T-cell (primary cell): ENCODE results near the gene WWC2. TPM values are rescaled to one million over a fixed set of nuclear protein-coding genes. Genes with fewer than 3 reads are reported as not detected.

ENCODE experiments used
- ATAC-seq, 4 experiments: fragments of 200-7000 bp in 3 of 4; fragments of 150-1000 bp in 1 of 4; cut with Tn5 transposase; replicated peaks in 1 of 4; 1 replicate in 3 of 4; 2 replicates in 1 of 4; pipeline ENCODE4 v1.10.0; 2021; ENCODE audit warnings: moderate library complexity in 3 of 4, mild to moderate bottlenecking in 2 of 4, moderate number of reproducible peaks in 1 of 4
- CTCF ChIA-PET, 2 donors: fragments of 300-600 bp; sonication (Branson Sonifier 250); formaldehyde crosslinking; loops; one replicate each; lab custom pipeline; 2022; ENCODE audit warnings: antibody characterized with exemption in 2 of 2; lab: Charles Lee
- POLR2A ChIA-PET, 2 donors: fragments of 300-600 bp; sonication (Branson Sonifier 250); formaldehyde crosslinking; loops; one replicate each; lab custom pipeline; 2022; ENCODE audit warnings: antibody characterized with exemption in 2 of 2; lab: Charles Lee
- DNase-seq, 35 experiments: peaks; one replicate each; pipeline versions ENCODE4 v3.0.0 to v3.0.0-alpha.2; 2013 to 2023
- H3K27ac ChIP-seq: one replicate; pipeline ENCODE4 v1.5.1; 2013; ENCODE audit warnings: low read length
- H3K27me3 ChIP-seq, 2 experiments: replicated peaks in 1 of 2; 1 replicate in 1 of 2; 2 replicates in 1 of 2; pipeline versions ENCODE4 v1.6.1 to v1.7.0; 2013; ENCODE audit warnings: low read length in 1 of 2, mixed read lengths in 1 of 2; ENCODE audit not compliant: control insufficient read depth in 2 of 2, insufficient read depth in 2 of 2; ENCODE audit errors: extremely low read depth in 1 of 2
- H3K36me3 ChIP-seq, 2 donors: 1 replicate in 1 of 2; 2 replicates in 1 of 2; pipeline versions ENCODE4 v1.6.1 to v1.7.0; 2013; ENCODE audit warnings: low read length in 1 of 2; ENCODE audit not compliant: control insufficient read depth in 2 of 2, insufficient read depth in 1 of 2; ENCODE audit errors: extremely low read depth in 1 of 2
- H3K4me1 ChIP-seq, 2 experiments: 1 replicate in 1 of 2; 2 replicates in 1 of 2; pipeline versions ENCODE4 v1.6.1 to v1.7.0; 2013; ENCODE audit warnings: low read length in 2 of 2, mixed read lengths in 1 of 2; ENCODE audit not compliant: insufficient read depth in 2 of 2, control insufficient read depth in 1 of 2; ENCODE audit errors: extremely low read depth in 1 of 2
- H3K4me3 ChIP-seq, 2 donors: 1 replicate in 1 of 2; 2 replicates in 1 of 2; pipeline versions ENCODE4 v1.5.1 to v1.7.0; 2013; ENCODE audit warnings: mild to moderate bottlenecking in 2 of 2, low read length in 1 of 2, moderate library complexity in 1 of 2; ENCODE audit not compliant: control insufficient read depth in 1 of 2; ENCODE audit errors: extremely low read depth in 1 of 2
- H3K9me3 ChIP-seq: 2 replicates; pipeline ENCODE4 v1.7.0; 2013
- H3K27ac Mint-ChIP-seq, 2 donors: one replicate each; pipeline ENCODE4 v1.8.0; 2020 to 2021; ENCODE audit warnings: mild to moderate bottlenecking in 2 of 2, mixed read lengths in 2 of 2
- H3K27me3 Mint-ChIP-seq, 2 donors: one replicate each; pipeline ENCODE4 v1.8.0; 2021 to 2022; ENCODE audit warnings: mixed read lengths in 2 of 2
- H3K36me3 Mint-ChIP-seq: one replicate; pipeline ENCODE4 v1.8.0; 2021; ENCODE audit warnings: mixed read lengths
- H3K4me1 Mint-ChIP-seq, 3 donors: one replicate each; pipeline ENCODE4 v1.8.0; 2020 to 2022; ENCODE audit warnings: mixed read lengths in 3 of 3, mild to moderate bottlenecking in 1 of 3
- H3K4me3 Mint-ChIP-seq, 3 donors: one replicate each; pipeline ENCODE4 v1.8.0; 2020 to 2022; ENCODE audit warnings: mild to moderate bottlenecking in 3 of 3, mixed read lengths in 3 of 3, moderate library complexity in 3 of 3
- H3K9me3 Mint-ChIP-seq, 3 donors: one replicate each; pipeline ENCODE4 v1.8.0; 2020 to 2022; ENCODE audit warnings: mixed read lengths in 3 of 3
- WGBS: methylation state at CpG from one replicate; pipeline ENCODE4 v1.1.5; 2013; ENCODE audit warnings: missing lambda C conversion rate; ENCODE audit not compliant: insufficient coverage; 5-methylcytosine and 5-hydroxymethylcytosine counted together
- total RNA-seq, 35 experiments: library from RNA in 6 of 35; stranded (reverse) in 6 of 35; fragments of 120-200 nt in 1 of 35; gene quantifications; one replicate each; pipeline versions ENCODE4 v1.2.1 to v1.2.4 and lab custom pipeline; 2013 to 2026

WWC2 gene
- total RNA-seq, 5 donors from 2014 or later (not counting 1 experiment from before 2014, with no cell fraction given), result 5.0 to 9.1 (median 7.3) TPM

DNA sequence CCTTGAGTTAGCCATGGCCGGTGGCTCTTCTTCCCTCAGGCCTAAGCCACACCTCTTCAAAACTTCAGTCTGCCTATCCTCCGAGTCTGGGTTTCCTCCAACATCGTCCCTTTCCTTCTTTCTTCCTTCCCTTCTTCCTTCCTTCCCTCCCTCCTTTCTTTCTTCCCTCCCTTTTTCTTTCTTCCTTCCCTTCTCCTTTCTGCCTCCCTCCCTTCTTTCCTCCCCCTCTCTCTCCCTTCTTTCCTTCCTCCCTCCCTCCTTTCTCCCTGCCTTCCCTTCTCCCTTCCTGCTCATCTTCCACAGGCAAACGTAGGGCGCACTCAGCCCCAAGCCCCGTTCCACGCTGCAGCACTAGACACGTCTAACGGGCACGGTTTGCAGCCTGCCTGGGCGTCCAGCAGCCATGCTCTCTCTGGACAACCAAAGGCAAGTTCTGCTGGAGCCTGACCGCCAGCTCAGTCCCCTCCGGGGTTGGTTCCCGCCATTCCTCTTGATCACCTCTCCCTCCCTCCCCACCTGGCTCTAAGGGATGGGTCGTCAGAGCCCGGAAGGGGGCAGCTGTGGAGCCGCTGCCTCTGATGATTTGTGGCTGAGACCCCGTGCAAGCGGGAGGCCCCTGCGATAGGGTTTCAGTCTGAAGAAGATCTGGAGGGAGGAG is 257.2 kb downstream of the WWC2 start:
- Mint-ChIP-seq H3K4me1 (no peaks in the 10 kb centered on the region), H3K4me3 (no peak overlapping the region), H3K27ac (no peak overlapping the region), H3K36me3 (no peaks in the 10 kb centered on the region), H3K9me3 (no peaks in the 10 kb centered on the region), H3K27me3 (peaks cover 7 to 9% of the 10 kb centered on the region in 2 donors)
- Histone ChIP-seq H3K27me3 (peaks cover 0 to 9% of the 10 kb centered on the region in 2 experiments), H3K4me3 (no peak overlapping the region), H3K36me3 (no peaks in the 10 kb centered on the region), H3K27ac (no peak overlapping the region), H3K4me1 (no peaks in the 10 kb centered on the region), H3K9me3 (no peaks in the 10 kb centered on the region)
- ChIA-PET POLR2A (no interaction called here), CTCF (no interaction called here)
- ATAC-seq, result no peak
- 91% methylated on average over 14 of the region's 20 CpGs for WGBS
- DNase-seq, result no peak

DNA sequence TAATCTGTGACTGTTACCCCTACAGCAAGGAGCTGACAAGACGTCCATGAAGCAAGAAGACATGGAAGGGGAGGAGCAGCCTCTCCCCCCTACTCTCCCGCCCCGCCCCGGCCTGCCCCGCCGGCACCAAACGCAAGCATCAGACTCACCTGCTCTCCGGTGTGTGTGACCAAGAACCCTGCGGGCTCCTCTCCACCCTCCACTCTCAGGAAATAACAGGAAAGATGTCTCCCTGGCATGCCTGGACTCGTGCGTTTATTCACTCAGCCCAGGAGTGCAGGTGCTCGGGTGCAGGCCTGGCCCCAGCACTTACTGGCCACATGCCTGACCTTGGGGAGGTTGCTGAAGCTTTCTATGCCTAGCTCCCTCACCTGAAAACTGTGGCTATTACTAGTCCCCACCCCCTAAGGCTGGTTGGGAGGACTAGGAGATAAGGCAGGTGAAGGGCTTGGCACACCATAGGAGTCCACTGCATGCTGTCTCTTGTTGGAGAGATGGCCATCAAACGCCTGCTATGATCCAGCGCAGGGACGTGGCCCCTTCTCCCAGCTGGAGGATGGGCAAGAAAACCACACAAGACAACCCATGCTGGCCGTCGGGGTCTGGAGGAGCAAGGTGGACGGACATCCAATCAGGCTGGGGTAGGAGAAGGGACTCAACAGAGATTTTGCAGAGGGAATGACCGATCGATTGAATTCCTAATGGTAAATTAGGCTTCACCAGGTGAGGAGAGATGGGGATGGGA is 258.0 kb downstream of the WWC2 start:
- H3K27me3 Mint-ChIP-seq, result peaks cover 3 to 6% of the 10 kb centered on the region in 2 donors
- H3K4me1 ChIP-seq, result no peaks in the 10 kb centered on the region
- ChIA-PET CTCF (no interaction called here), POLR2A (no interaction called here)
- no peaks in the 10 kb centered on the region for H3K9me3 ChIP-seq
- no peak overlapping the region for H3K4me3 Mint-ChIP-seq
- H3K27me3 ChIP-seq, result peaks cover 0 to 9% of the 10 kb centered on the region in 2 experiments
- no peak overlapping the region for H3K27ac Mint-ChIP-seq
- H3K27ac ChIP-seq, result no peak overlapping the region
- ATAC-seq (no peak), DNase-seq (no peak)
- H3K4me3 ChIP-seq, result no peak overlapping the region
- no peaks in the 10 kb centered on the region for H3K36me3 Mint-ChIP-seq
- no peaks in the 10 kb centered on the region for H3K9me3 Mint-ChIP-seq
- H3K4me1 Mint-ChIP-seq, result no peaks in the 10 kb centered on the region
- 82% methylated on average over 12 of the region's 20 CpGs for WGBS
- no peaks in the 10 kb centered on the region for H3K36me3 ChIP-seq

DNA sequence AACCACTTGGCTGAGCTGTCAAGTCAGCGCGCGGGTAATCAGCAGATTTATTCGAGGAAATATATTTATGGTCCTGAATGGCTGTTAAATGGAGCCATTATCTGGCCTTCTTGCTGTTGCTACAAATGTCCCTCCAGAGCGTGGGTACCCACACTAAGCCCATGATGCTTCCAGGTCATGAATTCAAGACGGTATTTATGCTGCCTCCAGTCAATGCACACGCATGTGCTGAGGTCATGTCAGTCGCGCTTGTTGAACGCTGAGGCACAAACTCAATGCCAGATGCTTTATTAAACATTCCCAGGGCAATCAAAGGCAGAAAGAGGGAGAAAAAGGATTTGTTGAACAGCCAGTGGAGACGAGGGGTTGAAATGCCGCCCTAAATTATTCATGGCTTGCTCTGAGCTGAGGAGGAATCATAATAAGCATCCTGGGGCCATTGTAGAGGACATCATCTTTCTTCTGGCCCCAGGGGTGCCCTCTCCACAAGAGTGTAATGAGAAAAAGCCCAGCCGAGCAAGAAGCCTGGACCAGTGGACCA is 259.2 kb downstream of the WWC2 start:
- ChIA-PET POLR2A (no interaction called here), CTCF (no interaction called here)
- H3K9me3 Mint-ChIP-seq, result no peaks in the 10 kb centered on the region
- Histone ChIP-seq H3K36me3 (no peaks in the 10 kb centered on the region), H3K4me3 (no peak overlapping the region), H3K9me3 (no peaks in the 10 kb centered on the region), H3K4me1 (no peaks in the 10 kb centered on the region), H3K27ac (no peak overlapping the region), H3K27me3 (peaks cover 0 to 9% of the 10 kb centered on the region in 2 experiments)
- ATAC-seq (no peak), DNase-seq (no peak)
- no peak overlapping the region for H3K4me3 Mint-ChIP-seq
- no peaks in the 10 kb centered on the region for H3K4me1 Mint-ChIP-seq
- peaks cover 3 to 6% of the 10 kb centered on the region in 2 donors for H3K27me3 Mint-ChIP-seq
- no peak overlapping the region for H3K27ac Mint-ChIP-seq
- no peaks in the 10 kb centered on the region for H3K36me3 Mint-ChIP-seq
- 85% methylated on average over 12 of the region's 13 CpGs for WGBS

DNA sequence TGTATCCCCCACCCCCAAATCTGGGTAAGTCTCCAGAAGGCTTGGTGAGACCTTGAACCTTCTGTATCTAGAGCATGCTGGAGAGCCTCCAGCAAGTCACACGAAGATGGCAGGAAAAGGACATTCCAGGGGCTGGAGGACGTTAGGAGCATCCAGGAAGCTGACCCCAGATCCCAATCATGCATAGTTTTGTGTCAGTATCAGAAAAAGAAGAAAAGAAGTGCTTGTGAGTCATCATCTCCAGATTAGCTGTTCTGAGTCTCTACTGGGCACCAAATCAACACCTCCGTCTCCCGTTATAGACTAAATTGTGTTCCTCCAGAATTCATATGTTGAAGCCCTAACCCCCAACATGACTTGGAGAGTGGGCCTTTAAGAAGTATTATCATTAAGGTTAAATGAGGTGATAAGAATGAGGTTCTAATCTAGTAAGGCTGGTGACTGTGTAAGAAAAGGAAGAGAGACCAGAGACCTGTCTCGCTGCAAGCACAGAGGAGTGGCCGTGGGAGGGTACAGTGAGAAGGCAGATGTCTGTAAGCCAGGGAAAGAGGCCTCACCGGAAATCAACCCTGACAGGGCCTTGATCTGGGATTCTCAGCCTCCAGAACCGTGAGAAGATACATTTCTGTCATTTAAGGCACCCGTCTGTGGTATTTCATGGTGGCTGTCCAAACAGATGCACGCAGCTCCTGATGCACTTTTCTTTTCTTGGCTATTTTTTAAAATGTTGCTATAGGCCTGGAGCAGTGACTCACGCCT is 261.3 kb downstream of the WWC2 start:
- H3K4me1 ChIP-seq, result no peaks in the 10 kb centered on the region
- CTCF ChIA-PET, result interaction anchor here in 1 of 2 donors (0.6 kb wide), 1 partner anchor 11 kb away, joined by 3 read pairs; no protein-coding TSS in a partner anchor
- no peaks in the 10 kb centered on the region for H3K9me3 ChIP-seq
- POLR2A ChIA-PET, result interaction anchor here in 1 of 2 donors (0.6 kb wide), 1 partner anchor 13 kb away, joined by 3 read pairs; no protein-coding TSS in a partner anchor
- H3K27me3 Mint-ChIP-seq, result peaks cover 3 to 6% of the 10 kb centered on the region in 2 donors
- H3K36me3 Mint-ChIP-seq, result no peaks in the 10 kb centered on the region
- ATAC-seq (no peak), DNase-seq (no peak)
- H3K4me3 ChIP-seq, result no peak overlapping the region
- no peak overlapping the region for H3K4me3 Mint-ChIP-seq
- H3K36me3 ChIP-seq, result no peaks in the 10 kb centered on the region
- 61% methylated on average over 7 of the region's 11 CpGs for WGBS
- H3K9me3 Mint-ChIP-seq, result no peaks in the 10 kb centered on the region
- H3K27ac Mint-ChIP-seq, result no peak overlapping the region
- peaks cover 0 to 9% of the 10 kb centered on the region in 2 experiments for H3K27me3 ChIP-seq
- H3K4me1 Mint-ChIP-seq, result no peaks in the 10 kb centered on the region
- no peak overlapping the region for H3K27ac ChIP-seq

DNA sequence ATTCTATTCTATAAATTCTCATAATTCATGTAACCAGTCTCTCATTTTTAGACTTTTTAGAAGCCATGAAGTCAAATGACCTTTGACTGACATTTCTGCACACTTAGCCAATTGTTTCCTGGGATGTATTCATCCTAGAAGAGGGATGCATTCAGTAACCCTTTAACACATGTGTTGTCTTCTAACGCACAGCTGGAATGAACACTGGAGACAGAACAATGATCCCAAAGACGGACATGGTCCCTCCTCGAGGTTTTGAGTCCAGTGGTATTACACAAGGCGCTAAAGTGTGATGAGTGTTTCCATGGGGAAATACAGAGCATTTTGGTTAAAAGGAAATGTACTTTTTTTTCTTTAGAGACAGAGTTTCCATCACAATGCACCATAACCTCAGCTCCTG is 263.0 kb downstream of the WWC2 start:
- Histone ChIP-seq H3K36me3 (no peaks in the 10 kb centered on the region), H3K9me3 (no peaks in the 10 kb centered on the region), H3K4me3 (no peak overlapping the region), H3K27me3 (peaks cover 0 to 3% of the 10 kb centered on the region in 2 experiments), H3K4me1 (no peaks in the 10 kb centered on the region), H3K27ac (no peak overlapping the region)
- WGBS, result no CpG with 5 or more reads among the region's 4 CpGs
- ChIA-PET POLR2A (no interaction called here), CTCF (interaction anchor here in 1 of 2 donors (0.7 kb wide), 1 partner anchor 409 kb away, joined by 4 read pairs; no protein-coding TSS in a partner anchor)
- ATAC-seq, result no peak
- no peak overlapping the region for H3K27ac Mint-ChIP-seq
- no peak for DNase-seq
- no peaks in the 10 kb centered on the region for H3K36me3 Mint-ChIP-seq
- no peaks in the 10 kb centered on the region for H3K9me3 Mint-ChIP-seq
- H3K4me1 Mint-ChIP-seq, result no peaks in the 10 kb centered on the region
- no peak overlapping the region for H3K4me3 Mint-ChIP-seq
- peaks cover 3 to 7% of the 10 kb centered on the region in 2 donors for H3K27me3 Mint-ChIP-seq

DNA sequence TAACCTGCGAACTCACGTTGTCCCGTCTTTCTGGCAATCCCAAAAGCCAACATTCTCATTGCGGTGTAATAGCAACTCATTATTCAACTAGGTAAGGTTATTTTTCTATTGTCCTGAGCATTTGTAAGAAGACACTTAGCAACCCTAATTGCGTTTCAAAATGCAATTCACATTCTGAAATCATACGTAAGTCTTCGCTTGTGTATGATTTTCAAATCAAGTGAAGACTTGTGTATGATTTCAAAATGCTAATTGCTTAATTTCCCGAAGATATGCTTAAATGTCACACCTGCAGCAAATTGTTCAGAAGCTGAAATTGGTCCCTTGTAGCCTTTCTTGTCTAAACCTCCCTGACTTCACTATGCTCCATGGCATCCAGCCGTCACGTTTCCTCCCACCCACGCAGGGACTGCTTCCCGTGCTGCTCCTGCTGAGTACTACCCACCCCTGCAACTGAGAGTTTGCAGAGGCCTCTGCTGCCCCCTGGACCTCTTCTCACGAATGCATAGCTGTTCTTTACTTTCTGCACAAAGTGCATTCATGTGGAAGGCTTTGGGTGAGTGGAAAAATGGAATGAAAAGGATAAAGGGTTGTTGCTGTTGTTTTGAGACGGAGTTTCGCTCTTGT is 264.0 kb downstream of the WWC2 start:
- Histone ChIP-seq H3K36me3 (no peaks in the 10 kb centered on the region), H3K27ac (no peak overlapping the region), H3K4me3 (no peak overlapping the region), H3K9me3 (no peaks in the 10 kb centered on the region), H3K27me3 (no peaks in the 10 kb centered on the region), H3K4me1 (no peaks in the 10 kb centered on the region)
- DNase-seq (no peak), ATAC-seq (no peak)
- POLR2A ChIA-PET, result no interaction called here
- no peaks in the 10 kb centered on the region for H3K36me3 Mint-ChIP-seq
- H3K27ac Mint-ChIP-seq, result no peak overlapping the region
- no peaks in the 10 kb centered on the region for H3K4me1 Mint-ChIP-seq
- 70% methylated on average over 6 of the region's 15 CpGs for WGBS
- H3K4me3 Mint-ChIP-seq, result no peak overlapping the region
- CTCF ChIA-PET, result interaction anchor here in 1 of 2 donors (0.7 kb wide), 1 partner anchor 410 kb away, joined by 4 read pairs; no protein-coding TSS in a partner anchor
- no peaks in the 10 kb centered on the region for H3K9me3 Mint-ChIP-seq
- H3K27me3 Mint-ChIP-seq, result peaks cover 0 to 2% of the 10 kb centered on the region in 2 donors
